Frontal cortex (tissue), 4 donors: ENCODE data around the gene ANKRD1. TPM values are rescaled to one million over a fixed set of nuclear protein-coding genes. Genes with fewer than 3 reads are reported as not detected.

ENCODE experiments used
- DNase-seq, 2 donors: peaks; one replicate each; pipeline ENCODE4 v3.0.0; 2012; ENCODE audit warnings: low spot score in 2 of 2
- FAIRE-seq: peaks from 2 replicates; lab custom pipeline; 2012; peaks lifted over from hg19 to GRCh38; lab: Jason Lieb, UNC
- small RNA-seq: library from RNA; depleted of rRNA; stranded (forward); fragments of <200 nt; gene quantifications from one replicate; pipeline ENCODE3, GENCODE V24; 2014
- total RNA-seq: library from RNA; depleted of rRNA; stranded (reverse); fragments of >200 nt; gene quantifications from one replicate; pipeline ENCODE4 v1.2.3, GENCODE V29; 2014
- donor health status: control.
- donor health status: control.
- donor health status: control.

The ANKRD1 gene
- total RNA-seq, 1 donor from 2014 or later = not detected

DNA sequence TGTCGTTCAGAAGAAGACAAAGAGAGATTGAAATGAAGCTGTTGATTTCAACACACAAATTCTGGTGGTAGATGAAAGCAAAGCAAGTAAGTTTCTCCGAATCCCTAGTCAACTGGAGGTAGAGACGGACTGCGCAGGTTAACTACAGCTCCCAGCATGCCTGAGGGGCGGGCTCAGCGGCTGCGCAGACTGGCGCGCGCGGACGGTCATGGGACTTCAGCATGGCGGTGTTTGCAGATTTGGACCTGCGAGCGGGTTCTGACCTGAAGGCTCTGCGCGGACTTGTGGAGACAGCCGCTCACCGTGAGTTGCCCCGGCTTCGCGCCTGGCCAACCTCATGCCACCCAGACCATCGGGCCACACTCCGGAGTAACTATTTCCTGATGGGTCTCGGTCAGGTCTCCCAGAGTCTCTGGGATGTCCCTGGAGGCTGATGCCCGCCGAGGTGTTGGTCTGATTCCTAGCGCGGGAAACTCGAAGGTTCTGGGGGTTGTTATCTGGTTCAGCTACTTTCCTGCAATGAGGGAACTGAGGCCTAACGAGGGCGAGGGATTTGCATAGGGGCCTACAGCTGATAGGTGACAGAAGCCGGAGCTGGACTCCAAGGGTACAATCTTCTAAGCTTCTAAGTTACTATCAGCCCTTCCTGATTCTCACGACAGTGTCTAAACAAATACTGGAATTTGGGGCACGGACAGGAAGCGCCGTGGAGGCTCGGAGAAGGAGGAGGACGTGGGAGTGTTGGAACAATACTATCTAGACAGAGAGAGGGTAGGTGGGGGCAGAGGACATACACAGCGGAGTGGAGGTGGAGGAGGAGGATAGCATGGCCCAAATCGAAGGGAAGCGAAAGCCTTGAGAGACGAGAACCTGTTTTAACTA lies 48.9 kb downstream of the ANKRD1 start, which contains the start of gene RPP30:
TSS of gene RPP30 (plus strand) at position 209 of the 882 bp plus-strand sequence. CDS start at position 222, 13 bp downstream.
- no peak for FAIRE-seq
- peak; percentile 63 to 74 for DNase-seq

DNA sequence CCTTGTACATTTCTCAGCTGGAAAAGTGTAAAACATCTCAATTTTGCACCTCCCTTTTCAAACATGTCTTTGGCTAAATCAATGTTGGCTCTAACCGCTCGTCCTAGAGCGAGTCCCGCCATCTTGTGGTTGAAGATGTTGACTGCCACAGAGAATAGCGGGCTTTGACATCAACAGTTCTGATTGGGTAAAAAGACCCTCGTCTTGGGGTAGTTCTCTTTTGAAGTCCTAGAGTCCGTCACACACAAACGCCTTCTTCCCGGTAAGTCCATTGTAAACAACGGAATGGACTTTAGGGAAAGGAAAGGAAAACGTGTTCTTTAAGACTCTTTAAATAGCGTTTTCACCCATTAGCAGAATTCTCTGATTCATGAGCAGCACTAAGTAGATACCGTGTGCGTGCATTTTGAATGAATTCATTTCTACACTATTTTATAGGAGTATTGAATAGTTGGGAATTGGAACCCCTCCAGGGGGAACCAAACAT lies 49.6 kb downstream of the ANKRD1 start:
- DNase-seq (peak in 1 of 2 donors; percentile 53), FAIRE-seq (no peak)

DNA sequence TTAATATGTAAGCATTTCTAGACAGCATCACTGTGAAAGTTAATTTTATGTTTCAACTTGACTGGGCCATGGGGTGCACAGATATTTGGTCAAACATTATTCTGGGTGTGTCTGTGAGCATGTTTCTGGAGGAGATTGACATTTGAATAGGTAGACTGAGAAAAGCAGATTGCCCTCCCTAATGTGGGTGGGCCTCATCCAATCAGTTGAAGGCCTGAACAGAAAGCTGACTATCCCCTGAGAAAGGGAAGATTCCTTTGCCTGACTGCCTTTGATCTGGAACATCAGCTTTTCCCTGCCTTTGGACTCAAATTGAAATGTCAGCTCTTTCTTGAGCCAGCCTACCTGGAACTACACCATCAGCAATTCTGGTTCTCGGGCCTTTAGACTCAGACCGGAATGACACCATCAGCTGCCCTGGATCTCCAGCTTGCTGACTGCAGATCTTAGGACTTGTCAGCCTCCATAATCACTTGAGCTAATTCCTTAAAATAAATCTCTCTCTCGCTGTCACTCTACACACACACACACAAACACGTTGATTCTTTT lies 54.8 kb downstream of the ANKRD1 start:
- no peak for DNase-seq
- no peak for FAIRE-seq

DNA sequence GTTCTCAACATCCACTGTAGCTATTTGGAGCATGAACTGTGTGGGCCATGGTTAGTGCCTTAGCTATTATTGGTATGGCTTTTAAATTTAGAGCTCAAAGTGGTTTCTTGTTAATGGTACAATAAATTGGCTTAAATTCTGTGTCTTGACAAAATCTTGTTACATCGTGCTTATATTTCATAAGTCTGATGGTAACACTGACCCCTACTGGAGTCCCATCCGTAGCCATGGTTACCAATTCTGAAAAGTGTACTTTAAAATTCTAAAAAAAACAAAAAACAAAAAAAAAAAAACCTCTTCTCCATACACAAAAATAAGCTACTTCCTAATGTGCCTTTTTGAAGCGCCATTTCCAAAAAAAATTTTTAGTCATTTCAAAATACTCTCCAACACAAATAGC lies 55.5 kb downstream of the ANKRD1 start:
- DNase-seq (no peak), FAIRE-seq (no peak)

DNA sequence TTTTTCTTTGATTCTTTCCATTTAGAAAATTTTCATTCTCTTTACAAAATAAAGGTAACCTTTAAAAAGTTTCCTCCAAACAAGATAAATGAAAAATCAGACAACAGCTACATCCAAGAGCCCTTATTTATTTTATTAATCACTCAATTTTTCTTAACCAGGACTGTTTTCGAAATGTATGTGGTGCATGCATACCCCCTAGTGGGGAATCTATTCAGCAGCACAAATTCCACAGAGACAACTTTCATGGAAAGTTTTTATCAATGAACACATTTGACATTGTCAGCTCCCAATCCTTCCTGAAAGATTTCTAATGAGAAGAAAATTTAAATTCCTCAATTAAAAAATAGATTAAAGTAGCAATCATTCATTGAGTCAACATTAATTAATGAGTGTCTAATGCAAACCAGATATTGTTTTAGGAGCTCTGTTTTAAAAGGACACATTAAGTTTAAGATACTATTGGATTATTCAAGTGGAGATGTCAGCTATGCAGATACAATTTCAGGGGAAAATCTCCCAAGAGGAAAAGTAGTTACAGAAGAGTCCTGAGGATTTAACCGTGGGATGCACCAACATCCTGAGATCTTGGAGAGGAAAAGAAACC lies 57.9 kb downstream of the ANKRD1 start:
- peak; percentile 82 for FAIRE-seq
- no peak for DNase-seq

Small RNA genes lying within 50 kb of the gene (small RNA-seq; reads per million reads assigned to genes)
- gene RF00019 (not detected), gene RNU6-740P (not detected)

Other genes starting within 250 kb of the ANKRD1 start
- 14.3 TPM for gene HTR7, start 63.0 kb downstream of the ANKRD1 start, total RNA-seq
- gene RPP30, start 49.1 kb downstream of the ANKRD1 start, total RNA-seq = 94.6 TPM